ENCODE measurements around the gene TM9SF2.

The TM9SF2 gene

GRCh38 chr13:99467764-99468163 lies 33.5 kb upstream of the TM9SF2 start (continued):
- TF ChIP-seq ZBTB49 (tag by site-specific recombination; IDR thresholded peaks at IDR 0.05; ENCODE audit: low read depth) = no peak

- CTCF ChIA-PET = no interaction called here
- Histone ChIP-seq H3K4me3 (ENCODE audit: low read depth, low read length) (no peak overlapping the region), H3K4me1 (ENCODE audit: control insufficient read depth, insufficient read depth, low read length) (no peaks in the 10 kb centered on the region), H3K27ac (ENCODE audit: extremely low read depth, low read depth, low read length) (no peak overlapping the region), H3K9me3 (ENCODE audit: control insufficient read depth, insufficient read depth, low read depth, low read length) (no peaks in the 10 kb centered on the region), H3K36me3 (ENCODE audit: control insufficient read depth in 2 of 2, insufficient read depth in 1 of 2, low read length in 2 of 2) (no peaks in the 10 kb centered on the region)
- POLR2A ChIA-PET = no interaction called here
- TF ChIP-seq GLI2 (tag by site-specific recombination; IDR thresholded peaks at IDR 0.05; ENCODE audit: borderline replicate concordance, low read depth) (no peak), PRDM4 (tag by site-specific recombination; IDR thresholded peaks at IDR 0.05) (no peak), SP2 (tag by site-specific recombination; IDR thresholded peaks at IDR 0.05) (no peak), SCRT2 (tag by site-specific recombination; IDR thresholded peaks at IDR 0.05) (no peak), SCRT1 (tag by site-specific recombination; IDR thresholded peaks at IDR 0.05; ENCODE audit: borderline replicate concordance) (no peak), ZNF354C (tag by site-specific recombination; IDR thresholded peaks at IDR 0.05; ENCODE audit: borderline replicate concordance, low read depth) (no peak), ZNF596 (tag by site-specific recombination; IDR thresholded peaks at IDR 0.05) (no peak), ZNF341 (tag by site-specific recombination; IDR thresholded peaks at IDR 0.05; ENCODE audit: low read depth) (no peak)
Observed at GRCh38 chr13:99469041-99469440, 32.2 kb upstream of the TM9SF2 start.

GRCh38 chr13:99470027-99470426 lies 31.2 kb upstream of the TM9SF2 start:
- TF ChIP-seq KLF8 (tag by site-specific recombination; IDR thresholded peaks at IDR 0.05) = no peak
- no peak for TF ChIP-seq ZNF521 (tag by site-specific recombination; IDR thresholded peaks at IDR 0.05)
- no peak for TF ChIP-seq ZNF747 (tag by site-specific recombination; IDR thresholded peaks at IDR 0.05)
- no peak for TF ChIP-seq ZBTB8A (tag by site-specific recombination; IDR thresholded peaks at IDR 0.05)
- TF ChIP-seq ZNF26 (tag by site-specific recombination; IDR thresholded peaks at IDR 0.05) = no peak
- TF ChIP-seq PRDM2 (tag by site-specific recombination; IDR thresholded peaks at IDR 0.05; ENCODE audit: borderline replicate concordance) = no peak
- no peak for TF ChIP-seq GLIS2 (tag by site-specific recombination; IDR thresholded peaks at IDR 0.05)
- H3K4me1 ChIP-seq (ENCODE audit: control insufficient read depth, insufficient read depth, low read length) = no peaks in the 10 kb centered on the region
- CTCF ChIA-PET = interaction anchor here (0.6 to 1.1 kb wide), 4 partner anchors 33 to 536 kb away, joined by 3 to 6 read pairs (median 4); no protein-coding TSS in a partner anchor
- no peak overlapping the region for H3K27ac ChIP-seq (ENCODE audit: extremely low read depth, low read depth, low read length)
- no peaks in the 10 kb centered on the region for H3K9me3 ChIP-seq (ENCODE audit: control insufficient read depth, insufficient read depth, low read depth, low read length)
- no peak overlapping the region for H3K4me3 ChIP-seq (ENCODE audit: low read depth, low read length)
- no peaks in the 10 kb centered on the region for H3K36me3 ChIP-seq (ENCODE audit: control insufficient read depth in 2 of 2, insufficient read depth in 1 of 2, low read length in 2 of 2)
- POLR2A ChIA-PET = no interaction called here
